ENCODE measurements around the gene SLC5A10. TPM values are rescaled to one million over a fixed set of nuclear protein-coding genes. Genes with fewer than 3 reads are reported as not detected.
A peak's percentile ranks its signal among the peaks of the same experiment; 100 is the strongest.
"Not testable (repeated sequence)": the region's sequence is repeated elsewhere in the genome, so short reads cannot be mapped to it uniquely, and the experiment has no call there.

The SLC5A10 gene
- total RNA-seq, 1 donor from 2014 or later: not detected

GRCh38 chr17:19055447-19055846 is 103.5 kb downstream of the SLC5A10 start:
- not testable (repeated sequence) for H3K36me3 ChIP-seq (ENCODE audit: control insufficient read depth, insufficient read depth, low read length); H3K27me3 ChIP-seq (ENCODE audit: control insufficient read depth, insufficient read depth, low read length); DNase-seq (ENCODE audit: low read depth); H3K4me3 ChIP-seq (ENCODE audit: low read depth, low read length); FAIRE-seq

GRCh38 chr17:19062009-19062717 is 110.2 kb downstream of the SLC5A10 start:
- not testable (repeated sequence) for H3K27me3 ChIP-seq (ENCODE audit: control insufficient read depth, insufficient read depth, low read length); H3K36me3 ChIP-seq (ENCODE audit: control insufficient read depth, insufficient read depth, low read length); DNase-seq (ENCODE audit: low read depth); H3K4me3 ChIP-seq (ENCODE audit: low read depth, low read length); FAIRE-seq

- H3K4me3 ChIP-seq (ENCODE audit: low read depth, low read length); H3K36me3 ChIP-seq (ENCODE audit: control insufficient read depth, insufficient read depth, low read length); H3K27me3 ChIP-seq (ENCODE audit: control insufficient read depth, insufficient read depth, low read length); DNase-seq (ENCODE audit: low read depth); FAIRE-seq: not testable (repeated sequence)
Observed at GRCh38 chr17:19062718-19063325, 110.9 kb downstream of the SLC5A10 start.

- not testable (repeated sequence) for H3K4me3 ChIP-seq (ENCODE audit: low read depth, low read length); FAIRE-seq; H3K36me3 ChIP-seq (ENCODE audit: control insufficient read depth, insufficient read depth, low read length); DNase-seq (ENCODE audit: low read depth); H3K27me3 ChIP-seq (ENCODE audit: control insufficient read depth, insufficient read depth, low read length)
Observed at GRCh38 chr17:19063326-19063956, 111.5 kb downstream of the SLC5A10 start.

- not testable (repeated sequence) for H3K4me3 ChIP-seq (ENCODE audit: low read depth, low read length); H3K27me3 ChIP-seq (ENCODE audit: control insufficient read depth, insufficient read depth, low read length); FAIRE-seq; H3K36me3 ChIP-seq (ENCODE audit: control insufficient read depth, insufficient read depth, low read length)
- DNase-seq (ENCODE audit: low read depth): peak; percentile 0
Observed at GRCh38 chr17:19064378-19064777, 112.4 kb downstream of the SLC5A10 start.

- H3K4me3 ChIP-seq (ENCODE audit: low read depth, low read length); DNase-seq (ENCODE audit: low read depth); H3K36me3 ChIP-seq (ENCODE audit: control insufficient read depth, insufficient read depth, low read length); H3K27me3 ChIP-seq (ENCODE audit: control insufficient read depth, insufficient read depth, low read length); FAIRE-seq: not testable (repeated sequence)
Observed at GRCh38 chr17:19070318-19071168, 118.6 kb downstream of the SLC5A10 start.

Other genes starting within 250 kb of the SLC5A10 start
- gene FBXW10, start 208.1 kb upstream of the SLC5A10 start, total RNA-seq: not detected in 2 replicates
- gene TVP23B, start 171.0 kb upstream of the SLC5A10 start, total RNA-seq: 152 and 172 TPM in 2 replicates
- 36.9 and 46.5 TPM in 2 replicates for gene PRPSAP2, start 94.0 kb upstream of the SLC5A10 start, total RNA-seq
- gene FAM83G, start 52.6 kb downstream of the SLC5A10 start, total RNA-seq: 28.4 and 35.5 TPM in 2 replicates
- gene GRAP, start 94.8 kb downstream of the SLC5A10 start, total RNA-seq: not detected in 2 replicates
- not detected in 2 replicates for gene GRAPL, start 175.4 kb downstream of the SLC5A10 start, total RNA-seq